ENCODE data around the gene PTPRU.

The PTPRU gene

DNA sequence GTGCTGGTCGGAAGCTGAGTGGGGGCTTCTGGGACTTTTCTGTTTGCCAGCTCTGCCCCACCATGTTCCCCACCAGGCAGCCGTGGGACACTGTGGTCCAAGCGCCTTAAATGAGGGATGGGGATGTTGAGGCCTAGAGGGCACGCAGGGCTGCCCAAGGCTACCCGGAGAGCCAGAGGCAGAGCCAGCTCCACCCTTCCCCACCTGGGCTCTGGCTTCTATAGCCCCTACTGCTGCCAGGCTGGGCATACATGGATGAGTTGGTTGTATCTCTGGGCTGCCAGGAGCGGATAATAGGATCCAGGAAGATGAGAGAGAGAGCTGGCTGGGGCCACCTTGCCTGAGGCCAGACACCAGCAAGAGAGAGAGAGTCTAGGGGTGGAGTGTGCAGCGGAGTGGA is 49.4 kb downstream of the PTPRU start:
- TF ChIP-seq ARNT (IDR thresholded peaks at IDR 0.05) (no peak), SUZ12 (IDR thresholded peaks at IDR 0.05) (no peak), CTBP1 (IDR thresholded peaks at IDR 0.05; ENCODE audit: borderline replicate concordance) (no peak), ELF4 (IDR thresholded peaks at IDR 0.05) (no peak), TARDBP (IDR thresholded peaks at IDR 0.05) (no peak), FOXA1 (IDR thresholded peaks at IDR 0.05) (no peak), BHLHE40 (IDR thresholded peaks at IDR 0.05; ENCODE audit: borderline replicate concordance) (no peak)
- TF ChIP-seq, protein P1, sequence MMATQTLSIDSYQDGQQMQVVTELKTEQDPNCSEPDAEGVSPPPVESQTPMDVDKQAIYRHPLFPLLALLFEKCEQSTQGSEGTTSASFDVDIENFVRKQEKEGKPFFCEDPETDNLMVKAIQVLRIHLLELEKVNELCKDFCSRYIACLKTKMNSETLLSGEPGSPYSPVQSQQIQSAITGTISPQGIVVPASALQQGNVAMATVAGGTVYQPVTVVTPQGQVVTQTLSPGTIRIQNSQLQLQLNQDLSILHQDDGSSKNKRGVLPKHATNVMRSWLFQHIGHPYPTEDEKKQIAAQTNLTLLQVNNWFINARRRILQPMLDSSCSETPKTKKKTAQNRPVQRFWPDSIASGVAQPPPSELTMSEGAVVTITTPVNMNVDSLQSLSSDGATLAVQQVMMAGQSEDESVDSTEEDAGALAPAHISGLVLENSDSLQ (IDR thresholded peaks at IDR 0.05) = no peak
- ChIA-PET CTCF (no interaction called here), POLR2A (no interaction called here)
- no peak for DNase-seq (ENCODE audit: extremely low spot score)

DNA sequence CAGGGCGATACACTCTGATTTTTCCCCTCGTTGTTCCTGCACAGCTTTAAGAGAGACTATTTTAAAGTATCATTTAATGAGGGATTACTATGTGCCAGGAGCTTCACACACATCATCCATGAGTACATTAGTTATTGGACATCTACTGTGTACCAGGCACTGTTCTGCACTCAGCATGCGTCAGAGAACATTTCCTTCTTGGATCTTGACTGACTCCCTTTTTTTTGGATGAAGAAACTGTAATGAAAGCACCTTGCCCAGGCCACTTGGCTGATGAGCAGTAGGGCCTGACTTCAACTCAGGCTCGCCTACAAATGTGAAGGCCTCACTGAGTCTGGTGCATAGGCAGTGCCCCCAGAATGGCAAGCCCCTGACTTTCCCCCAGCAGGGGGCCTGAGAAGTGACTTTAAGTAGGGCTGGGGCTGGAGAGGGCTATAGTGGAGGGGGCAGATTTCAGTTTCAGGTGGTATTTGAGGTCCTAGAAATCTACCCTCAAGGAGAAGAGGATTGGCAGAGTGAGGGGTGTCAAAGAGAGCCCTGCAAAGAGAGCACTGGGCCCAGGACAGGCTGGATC is 50.0 kb downstream of the PTPRU start:
- DNase-seq (ENCODE audit: extremely low spot score) = no peak
- TF ChIP-seq FOXK2 (IDR thresholded peaks at IDR 0.05) (no peak), FOXM1 (IDR thresholded peaks at IDR 0.05; ENCODE audit: borderline replicate concordance) (no peak)
- POLR2A ChIA-PET = no interaction called here
- CTCF ChIA-PET = no interaction called here

DNA sequence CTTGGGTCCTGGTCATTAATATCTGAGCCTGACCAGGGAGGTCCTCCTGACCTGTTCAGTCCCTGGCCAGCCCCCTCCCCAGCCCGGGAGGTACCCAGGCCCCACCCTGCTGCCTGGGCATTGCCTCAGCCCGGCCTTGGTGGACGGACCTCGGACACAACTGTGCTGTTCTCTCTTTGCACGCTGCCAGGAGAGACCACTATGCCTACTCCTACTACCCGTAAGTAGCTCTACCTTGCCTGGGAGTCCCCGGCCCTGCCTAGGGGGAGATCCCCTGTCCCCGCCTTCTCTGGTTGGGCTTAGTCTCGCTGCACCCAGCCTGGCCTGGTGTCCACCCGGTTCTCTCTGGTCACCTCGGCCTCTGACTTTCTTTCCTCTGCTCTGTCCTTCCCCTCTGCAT is 53.2 kb downstream of the PTPRU start:
- CTCF ChIA-PET = no interaction called here
- POLR2A ChIA-PET = no interaction called here
- TF ChIP-seq, protein P1 (IDR thresholded peaks at IDR 0.05) = no peak
- no peak for TF ChIP-seq FOXA1 (IDR thresholded peaks at IDR 0.05)
- no peak for TF ChIP-seq HDGF (IDR thresholded peaks at IDR 0.05; ENCODE audit: borderline replicate concordance)
- no peak for TF ChIP-seq SUZ12 (IDR thresholded peaks at IDR 0.05)
- TF ChIP-seq FOXK2 (IDR thresholded peaks at IDR 0.05) = no peak
- no peak for TF ChIP-seq SP1 (IDR thresholded peaks at IDR 0.05)
- TF ChIP-seq ARNT (IDR thresholded peaks at IDR 0.05) = no peak
- no peak for TF ChIP-seq NFRKB (IDR thresholded peaks at IDR 0.05)
- no peak for TF ChIP-seq L3MBTL2 (conservative IDR thresholded peaks at IDR 0.05)
- TF ChIP-seq TARDBP (IDR thresholded peaks at IDR 0.05) = no peak
- TF ChIP-seq ELF4 (IDR thresholded peaks at IDR 0.05) = no peak
- no peak for TF ChIP-seq CTBP1 (IDR thresholded peaks at IDR 0.05; ENCODE audit: borderline replicate concordance)
- no peak for TF ChIP-seq BHLHE40 (IDR thresholded peaks at IDR 0.05; ENCODE audit: borderline replicate concordance)
- no peak for TF ChIP-seq ZNF384 (IDR thresholded peaks at IDR 0.05)
- no peak for TF ChIP-seq LEF1 (IDR thresholded peaks at IDR 0.05; ENCODE audit: borderline replicate concordance)
- DNase-seq (ENCODE audit: extremely low spot score) = no peak

DNA sequence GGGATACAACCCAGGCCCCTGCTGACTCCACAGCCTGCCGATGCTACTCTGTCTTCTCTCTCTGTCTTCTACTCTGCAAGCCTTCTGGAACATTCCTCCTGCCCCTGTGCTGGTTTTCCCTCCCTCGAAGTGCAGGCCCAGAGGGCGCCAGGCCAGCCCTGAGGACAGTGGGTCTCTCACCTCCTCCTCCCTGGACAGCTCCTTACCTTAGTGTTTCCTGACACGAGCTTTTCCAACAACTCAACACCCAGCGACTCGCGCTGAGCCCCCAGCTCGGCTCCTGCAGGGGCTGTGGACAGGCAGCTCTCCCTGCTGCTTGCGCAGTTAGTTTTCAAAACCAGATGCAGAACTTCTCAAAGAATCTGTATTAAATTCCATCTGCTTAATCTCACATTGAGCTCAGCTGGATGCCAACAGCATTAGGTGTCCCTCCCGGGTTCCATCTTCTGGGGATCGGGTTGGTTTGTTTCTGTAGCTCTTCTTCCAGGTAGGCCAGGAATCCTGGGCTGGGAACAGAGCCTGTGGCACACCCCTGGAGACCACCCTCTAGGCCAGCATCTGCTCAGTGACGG is 54.2 kb downstream of the PTPRU start:
- POLR2A ChIA-PET = no interaction called here
- no peak for DNase-seq (ENCODE audit: extremely low spot score)
- no peak for TF ChIP-seq FOXA1 (IDR thresholded peaks at IDR 0.05)
- TF ChIP-seq CTBP1 (IDR thresholded peaks at IDR 0.05; ENCODE audit: borderline replicate concordance) = no peak
- TF ChIP-seq BHLHE40 (IDR thresholded peaks at IDR 0.05; ENCODE audit: borderline replicate concordance) = no peak
- no peak for TF ChIP-seq ELF4 (IDR thresholded peaks at IDR 0.05)
- TF ChIP-seq NFRKB (IDR thresholded peaks at IDR 0.05) = no peak
- TF ChIP-seq LEF1 (IDR thresholded peaks at IDR 0.05; ENCODE audit: borderline replicate concordance) = no peak
- TF ChIP-seq L3MBTL2 (conservative IDR thresholded peaks at IDR 0.05) = no peak
- TF ChIP-seq, protein P1 (IDR thresholded peaks at IDR 0.05) = no peak
- no peak for TF ChIP-seq SP1 (IDR thresholded peaks at IDR 0.05)
- TF ChIP-seq SUZ12 (IDR thresholded peaks at IDR 0.05) = no peak
- TF ChIP-seq ZNF384 (IDR thresholded peaks at IDR 0.05) = no peak
- no peak for TF ChIP-seq FOXM1 (IDR thresholded peaks at IDR 0.05; ENCODE audit: borderline replicate concordance)
- TF ChIP-seq FOXK2 (IDR thresholded peaks at IDR 0.05) = no peak
- TF ChIP-seq ARNT (IDR thresholded peaks at IDR 0.05) = no peak
- no peak for TF ChIP-seq TARDBP (IDR thresholded peaks at IDR 0.05)
- TF ChIP-seq HDGF (IDR thresholded peaks at IDR 0.05; ENCODE audit: borderline replicate concordance) = no peak
- CTCF ChIA-PET = no interaction called here

DNA sequence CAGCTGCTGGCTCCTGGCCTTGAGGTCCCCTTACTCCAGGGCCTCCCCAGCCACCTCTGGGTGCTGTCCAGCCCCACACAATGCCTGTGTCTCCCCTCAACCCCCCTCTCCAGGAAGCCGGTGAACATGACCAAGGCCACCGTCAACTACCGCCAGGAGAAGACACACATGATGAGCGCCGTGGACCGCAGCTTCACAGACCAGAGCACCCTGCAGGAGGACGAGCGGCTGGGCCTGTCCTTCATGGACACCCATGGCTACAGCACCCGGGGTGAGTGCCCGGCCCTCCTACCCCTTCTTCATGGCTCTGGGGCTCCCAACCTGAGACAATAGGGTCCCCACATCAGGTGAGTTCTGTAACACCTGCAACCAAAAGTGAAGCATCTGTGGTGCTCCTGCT is 55.4 kb downstream of the PTPRU start:
- CTCF ChIA-PET = no interaction called here
- POLR2A ChIA-PET = no interaction called here
- DNase-seq (ENCODE audit: extremely low spot score) = no peak
- no peak for TF ChIP-seq SUZ12 (IDR thresholded peaks at IDR 0.05)
- TF ChIP-seq, protein P1 (IDR thresholded peaks at IDR 0.05) = no peak
- no peak for TF ChIP-seq BHLHE40 (IDR thresholded peaks at IDR 0.05; ENCODE audit: borderline replicate concordance)
- TF ChIP-seq ELF4 (IDR thresholded peaks at IDR 0.05) = no peak
- TF ChIP-seq ARNT (IDR thresholded peaks at IDR 0.05) = no peak
- no peak for TF ChIP-seq FOXK2 (IDR thresholded peaks at IDR 0.05)
- no peak for TF ChIP-seq ZNF384 (IDR thresholded peaks at IDR 0.05)

DNA sequence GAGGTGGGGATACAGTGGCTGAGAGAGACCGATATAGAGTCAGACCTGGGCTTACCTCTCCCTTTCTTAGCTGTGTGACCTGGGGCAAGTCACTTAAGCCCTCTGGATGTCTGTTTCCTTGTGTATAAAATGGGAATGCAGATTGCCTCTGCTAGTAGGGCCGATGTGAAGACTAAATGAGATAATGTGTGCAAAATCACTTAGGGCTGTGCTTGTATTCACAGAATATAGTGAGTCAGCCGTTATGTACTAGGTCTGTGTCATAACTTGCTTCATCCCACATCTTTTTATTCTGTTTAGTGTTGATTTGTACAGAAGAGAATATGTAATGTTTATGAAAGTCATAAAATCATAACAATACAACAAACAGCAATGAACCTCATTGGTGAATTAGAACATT is 56.0 kb downstream of the PTPRU start:
- ChIA-PET CTCF (no interaction called here), POLR2A (no interaction called here)
- DNase-seq (ENCODE audit: extremely low spot score) = no peak
- TF ChIP-seq TARDBP (IDR thresholded peaks at IDR 0.05) = no peak
- no peak for TF ChIP-seq ZNF384 (IDR thresholded peaks at IDR 0.05)
- TF ChIP-seq ELF4 (IDR thresholded peaks at IDR 0.05) = no peak
- no peak for TF ChIP-seq L3MBTL2 (conservative IDR thresholded peaks at IDR 0.05)
- TF ChIP-seq FOXA1 (IDR thresholded peaks at IDR 0.05) = no peak
- TF ChIP-seq SP1 (IDR thresholded peaks at IDR 0.05) = no peak
- TF ChIP-seq ARNT (IDR thresholded peaks at IDR 0.05) = no peak
- TF ChIP-seq SUZ12 (IDR thresholded peaks at IDR 0.05) = no peak
- no peak for TF ChIP-seq FOXM1 (IDR thresholded peaks at IDR 0.05; ENCODE audit: borderline replicate concordance)
- TF ChIP-seq FOXK2 (IDR thresholded peaks at IDR 0.05) = no peak
- TF ChIP-seq BHLHE40 (IDR thresholded peaks at IDR 0.05; ENCODE audit: borderline replicate concordance) = no peak
- no peak for TF ChIP-seq NFRKB (IDR thresholded peaks at IDR 0.05)
- TF ChIP-seq HDGF (IDR thresholded peaks at IDR 0.05; ENCODE audit: borderline replicate concordance) = no peak
- no peak for TF ChIP-seq CTBP1 (IDR thresholded peaks at IDR 0.05; ENCODE audit: borderline replicate concordance)
- TF ChIP-seq LEF1 (IDR thresholded peaks at IDR 0.05; ENCODE audit: borderline replicate concordance) = no peak
- TF ChIP-seq, protein P1 (IDR thresholded peaks at IDR 0.05) = no peak

Data from HEK293T (cell line).